ENCODE results near the gene SMYD3.

Gene SMYD3

DNA sequence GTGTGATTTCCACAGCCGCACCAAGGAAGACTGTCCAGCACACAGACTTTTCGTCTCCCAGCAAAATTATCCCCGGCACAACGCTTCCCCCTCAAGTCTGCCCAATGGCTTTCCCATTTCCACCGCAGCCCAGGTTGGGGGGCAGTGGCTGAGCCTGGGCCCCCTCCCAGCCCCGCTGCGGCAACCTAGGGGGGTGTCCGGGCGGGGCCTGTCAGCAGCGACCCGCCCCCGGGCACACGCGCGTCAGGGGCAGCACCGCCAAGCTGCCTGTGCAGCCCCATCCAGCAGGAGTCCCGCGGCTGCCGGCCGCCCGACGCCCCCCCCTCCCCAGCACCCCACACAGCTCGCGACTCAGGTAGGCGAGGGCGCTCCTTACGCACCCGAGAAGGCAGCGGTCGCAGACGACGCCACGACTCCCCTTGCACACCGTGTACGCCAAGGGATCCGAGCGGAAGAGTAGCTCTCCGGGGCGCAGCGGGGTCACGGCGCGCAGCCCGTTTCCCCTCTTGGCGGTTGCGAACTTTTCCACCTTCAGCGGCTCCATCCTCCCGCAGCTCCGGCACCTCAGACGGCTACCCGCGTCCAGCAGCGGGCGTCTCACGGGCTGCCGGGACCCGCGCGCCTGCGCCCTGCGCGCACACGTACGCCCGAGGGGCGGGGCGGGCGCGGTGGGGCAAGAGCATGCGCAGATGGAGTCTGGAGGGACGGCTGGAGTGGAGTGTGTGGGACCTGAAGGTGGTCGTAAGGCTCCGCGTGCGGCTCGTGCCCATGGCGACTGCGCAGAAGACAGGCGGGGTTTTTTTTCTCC lies at the start of gene SMYD3:
TSS of gene SMYD3 (minus strand) at position 606 of the 808 bp plus-strand sequence.
- in situ Hi-C loops (cut with MboI; ENCODE audit: low sequenced_read_pairs), result no loop called here

DNA sequence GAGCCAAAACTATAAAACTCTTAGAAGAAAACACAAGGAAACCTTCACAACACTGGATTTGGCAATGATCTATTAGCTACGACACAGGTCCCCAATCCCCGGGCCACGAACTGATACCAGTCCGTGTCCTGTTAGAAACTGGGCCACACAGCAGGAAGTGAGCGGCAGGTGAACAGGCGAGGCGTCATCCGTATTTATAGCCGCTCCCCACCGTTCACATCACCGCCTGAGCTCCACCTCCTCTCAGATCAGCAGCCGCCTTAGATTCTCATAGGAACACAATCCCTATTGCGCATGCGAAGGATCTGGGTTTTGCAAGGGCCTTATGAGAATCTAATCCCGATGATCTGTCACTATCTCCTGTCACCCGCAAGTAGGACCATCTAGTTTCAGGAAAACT lies 47.1 kb upstream of the SMYD3 start:
- in situ Hi-C loops (cut with MboI; ENCODE audit: low sequenced_read_pairs), result no loop called here

DNA sequence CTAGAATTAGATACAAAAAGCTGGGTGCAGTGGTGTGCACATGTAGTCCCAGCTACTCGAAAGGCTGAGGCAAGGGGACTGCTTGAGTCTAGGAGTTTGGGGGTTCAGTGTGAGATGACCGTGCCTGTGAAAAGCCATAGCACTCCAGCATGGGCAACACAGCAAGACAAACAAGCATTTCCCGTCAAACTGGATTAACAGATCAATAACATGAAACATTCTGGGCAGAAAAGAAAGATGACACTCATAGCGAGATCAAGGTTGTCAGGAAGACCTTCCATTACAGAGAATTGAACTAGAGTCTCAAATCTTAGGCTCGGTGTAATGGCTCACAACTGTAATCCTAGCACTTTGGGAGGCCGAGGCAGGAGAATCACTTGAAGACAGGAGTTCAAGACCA lies 45.0 kb upstream of the SMYD3 start:
- in situ Hi-C loops (cut with MboI; ENCODE audit: low sequenced_read_pairs), result no loop called here

DNA sequence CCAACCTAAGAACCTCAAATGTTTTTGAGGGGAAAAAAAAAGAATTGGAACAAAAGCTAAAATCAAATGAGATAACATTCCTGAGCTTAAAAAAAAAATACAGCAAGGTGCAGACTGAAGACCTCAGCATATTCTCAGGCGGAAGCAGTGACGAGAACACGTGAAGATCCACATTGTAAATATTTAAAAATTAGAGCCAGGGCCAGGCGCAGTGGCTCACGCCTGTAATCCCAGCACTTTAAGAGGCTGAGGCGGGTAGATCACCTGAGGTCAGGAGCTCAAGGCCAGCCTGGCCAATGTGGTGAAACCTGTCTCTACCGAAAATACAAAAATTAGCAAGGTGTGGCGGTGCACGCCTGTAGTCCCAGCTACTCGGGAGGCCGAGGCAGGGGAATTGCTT lies 43.3 kb upstream of the SMYD3 start:
- in situ Hi-C loops (cut with MboI; ENCODE audit: low sequenced_read_pairs), result no loop called here

DNA sequence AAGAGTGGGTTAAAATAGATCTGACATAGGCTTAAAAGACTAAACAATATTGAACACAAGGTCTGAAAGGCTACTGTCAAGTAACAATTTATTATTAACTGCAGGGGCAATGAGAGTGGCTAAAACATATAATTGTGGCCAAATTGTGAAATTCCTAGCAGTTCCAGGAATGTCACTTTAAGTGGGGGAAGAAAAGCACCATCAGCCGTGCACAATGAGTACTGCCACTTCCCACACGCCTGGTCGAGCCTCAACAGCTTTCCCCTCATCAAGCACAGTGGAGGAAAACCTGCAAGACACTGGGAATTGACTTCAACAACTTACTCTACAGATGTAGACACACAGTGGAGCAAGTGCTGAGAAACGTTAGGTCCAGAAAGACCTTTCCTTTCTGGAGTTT lies 42.6 kb upstream of the SMYD3 start:
- in situ Hi-C loops (cut with MboI; ENCODE audit: low sequenced_read_pairs), result no loop called here

DNA sequence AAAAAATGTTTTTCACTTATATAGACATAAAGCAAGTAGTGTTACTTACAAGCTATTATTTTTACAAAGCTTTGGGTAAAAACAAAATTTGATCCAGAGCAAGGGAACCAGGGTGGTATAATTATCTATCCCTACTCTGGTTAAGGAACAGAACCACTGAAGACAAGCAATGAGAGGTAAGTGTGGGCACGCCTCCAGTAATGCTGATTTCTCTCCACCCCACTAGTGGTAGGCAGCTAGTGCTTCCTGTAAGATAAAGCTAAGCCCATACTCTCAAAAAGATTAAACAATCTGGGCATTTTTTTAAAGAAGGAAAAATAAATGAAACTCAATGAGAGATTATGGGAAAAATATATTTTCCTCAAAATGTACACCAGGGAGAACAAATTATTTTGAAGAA lies 36.9 kb upstream of the SMYD3 start:
- in situ Hi-C loops (cut with MboI; ENCODE audit: low sequenced_read_pairs), result no loop called here

DNA sequence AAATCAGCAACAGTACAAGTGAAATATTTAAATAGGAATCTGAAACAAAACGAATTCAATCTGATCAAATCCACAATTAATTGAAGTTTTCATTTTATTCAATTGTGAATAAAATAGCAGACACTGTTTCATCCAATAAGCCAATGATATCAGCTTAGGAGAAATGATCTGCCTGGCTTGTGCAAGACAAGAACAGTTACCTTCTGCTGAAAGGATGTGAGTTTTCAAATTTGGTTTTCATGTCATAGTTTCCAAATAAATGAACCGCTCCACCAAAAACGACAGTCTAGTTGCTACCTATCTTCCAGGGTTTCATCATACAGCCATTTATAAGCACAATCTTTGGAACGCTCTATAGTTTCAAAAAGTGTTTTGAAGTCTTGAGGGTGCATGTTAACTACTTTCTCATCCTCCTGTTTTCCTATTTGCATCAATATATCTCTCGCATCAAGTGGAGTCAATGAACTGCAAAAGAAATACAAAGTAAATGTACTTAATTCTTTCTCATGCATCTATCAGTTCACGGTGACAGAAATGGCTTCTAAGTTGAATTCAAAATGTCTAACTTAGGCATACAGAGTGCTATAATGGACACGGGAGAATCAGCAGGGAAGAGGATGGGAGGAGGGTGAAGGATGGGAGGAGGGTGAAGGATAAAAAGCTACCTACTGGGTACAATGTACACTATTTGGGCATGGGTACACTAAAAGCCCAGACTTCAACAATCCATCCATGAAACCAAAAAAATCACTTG lies 33.8 kb upstream of the SMYD3 start:
- in situ Hi-C loops (cut with MboI; ENCODE audit: low sequenced_read_pairs), result no loop called here

DNA sequence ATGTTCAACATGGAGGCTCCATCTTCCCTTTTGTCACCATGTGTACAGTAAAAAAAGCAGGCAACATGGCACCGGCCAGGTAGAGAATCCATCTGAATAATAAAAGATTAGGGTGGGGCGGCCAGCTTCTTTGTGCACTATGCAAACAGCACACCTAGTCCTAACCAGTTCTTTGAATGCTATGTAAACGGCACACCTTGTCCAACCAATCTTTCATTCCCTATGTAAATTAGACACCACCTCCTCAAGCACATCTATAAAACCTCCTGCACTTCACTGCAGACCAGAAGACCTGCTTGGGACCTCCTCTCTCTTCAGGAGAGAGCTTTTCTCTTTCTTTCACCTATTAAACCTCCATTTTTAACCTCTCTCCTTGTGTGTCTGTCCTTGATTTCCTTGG lies 30.8 kb upstream of the SMYD3 start:
- in situ Hi-C loops (cut with MboI; ENCODE audit: low sequenced_read_pairs), result no loop called here

DNA sequence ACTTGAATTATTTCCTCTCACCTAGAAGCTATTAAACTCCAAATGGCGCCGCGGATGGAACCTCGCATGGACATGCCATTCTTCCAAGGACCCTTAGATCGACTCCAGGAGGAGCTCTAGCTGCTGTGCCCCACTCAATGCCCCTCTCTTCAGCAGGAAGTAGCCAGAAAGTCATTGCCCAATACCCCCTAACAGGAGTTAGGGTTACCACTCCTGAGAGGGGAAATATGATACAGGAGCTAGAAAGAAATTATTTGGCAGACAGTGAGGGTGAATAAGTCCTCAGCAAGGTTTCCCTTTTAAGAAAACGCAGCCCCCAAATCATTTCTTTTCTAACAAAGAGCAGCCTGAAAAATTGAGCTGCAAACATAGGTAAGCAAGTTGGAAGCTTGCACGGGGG lies 30.4 kb upstream of the SMYD3 start:
- in situ Hi-C loops (cut with MboI; ENCODE audit: low sequenced_read_pairs), result no loop called here

DNA sequence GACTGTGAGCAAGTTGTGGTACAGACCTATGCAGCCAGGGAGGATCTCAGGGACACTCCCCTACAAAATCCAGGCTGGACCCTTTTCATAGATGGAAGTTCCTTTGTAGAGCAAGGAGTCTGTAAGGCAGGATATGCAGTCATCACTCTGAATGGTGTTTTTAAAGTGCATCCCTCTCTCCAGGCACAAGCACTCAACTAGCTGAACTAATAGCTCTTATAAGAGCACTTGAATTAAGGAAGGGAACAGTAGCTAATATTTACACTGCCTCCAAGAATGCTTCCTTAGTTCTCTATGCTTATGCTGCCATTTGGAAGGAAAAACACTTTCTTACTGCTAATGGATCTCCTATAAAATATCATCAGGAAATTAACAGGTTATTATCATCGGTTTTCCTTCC lies 27.0 kb upstream of the SMYD3 start:
- in situ Hi-C loops (cut with MboI; ENCODE audit: low sequenced_read_pairs), result no loop called here

DNA sequence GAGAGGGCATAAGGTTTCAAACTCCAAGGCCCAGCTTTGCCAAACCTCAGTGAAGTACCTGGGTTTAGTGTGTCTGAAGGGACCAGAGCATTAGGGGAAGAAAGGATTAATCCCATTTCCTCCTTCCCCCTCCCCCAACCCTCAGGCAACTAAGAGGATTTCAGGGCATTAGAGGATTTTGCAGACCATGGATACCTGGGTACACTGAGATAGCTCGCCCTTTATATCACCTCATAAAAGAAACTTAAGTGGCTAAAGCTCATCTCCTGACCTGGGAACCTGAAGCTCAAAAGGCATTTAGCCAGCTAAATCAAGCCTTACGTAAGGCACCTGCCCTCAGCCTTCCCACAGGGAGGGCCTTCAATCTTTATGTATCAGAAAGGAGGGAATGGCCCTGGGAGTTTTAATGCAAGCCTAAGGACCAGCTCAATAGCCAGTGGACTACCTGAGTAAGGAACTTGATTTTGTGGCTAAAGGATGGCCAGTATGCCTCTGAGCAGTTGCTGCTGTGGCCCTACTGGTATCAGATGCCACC lies 26.4 kb upstream of the SMYD3 start:
- in situ Hi-C loops (cut with MboI; ENCODE audit: low sequenced_read_pairs), result no loop called here

DNA sequence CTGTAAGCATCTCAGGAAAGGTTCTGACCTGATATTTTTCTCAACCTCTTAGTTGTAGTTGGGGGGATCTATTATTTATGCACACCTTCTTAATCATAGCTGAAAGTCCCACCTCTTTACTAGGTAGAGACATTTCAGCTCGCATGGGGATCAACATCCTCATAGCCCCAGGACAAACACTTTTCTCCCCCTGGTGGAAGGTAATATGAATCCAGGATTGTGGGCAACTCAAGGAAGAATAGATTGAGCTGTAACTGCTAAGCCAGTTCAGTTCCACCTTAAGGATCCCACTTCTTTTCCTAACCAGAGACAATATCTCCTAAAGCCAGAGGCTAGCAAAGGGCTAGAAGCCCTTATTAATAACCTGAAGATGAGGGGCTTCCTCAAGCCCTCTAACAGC lies 25.4 kb upstream of the SMYD3 start:
- in situ Hi-C loops (cut with MboI; ENCODE audit: low sequenced_read_pairs), result no loop called here

DNA sequence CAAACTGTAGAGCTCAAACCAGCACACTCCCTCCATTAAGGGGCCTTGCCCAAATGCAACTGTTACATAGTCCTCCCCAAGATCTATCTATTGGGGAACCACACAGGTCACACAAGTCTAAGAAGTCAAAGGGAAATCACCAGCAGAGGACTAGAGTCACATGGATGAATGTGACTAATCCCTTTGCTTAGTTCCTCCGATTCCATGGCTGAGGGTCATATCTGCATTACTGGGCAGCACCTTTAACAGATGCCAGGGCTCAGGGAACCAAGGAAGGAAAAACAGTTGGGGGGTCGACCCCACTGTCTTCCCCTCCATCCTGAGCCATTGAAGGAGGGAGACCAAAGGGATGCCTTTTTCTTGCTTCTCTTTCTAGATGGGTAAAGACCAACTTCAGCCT lies 23.4 kb upstream of the SMYD3 start:
- in situ Hi-C loops (cut with MboI; ENCODE audit: low sequenced_read_pairs), result no loop called here

DNA sequence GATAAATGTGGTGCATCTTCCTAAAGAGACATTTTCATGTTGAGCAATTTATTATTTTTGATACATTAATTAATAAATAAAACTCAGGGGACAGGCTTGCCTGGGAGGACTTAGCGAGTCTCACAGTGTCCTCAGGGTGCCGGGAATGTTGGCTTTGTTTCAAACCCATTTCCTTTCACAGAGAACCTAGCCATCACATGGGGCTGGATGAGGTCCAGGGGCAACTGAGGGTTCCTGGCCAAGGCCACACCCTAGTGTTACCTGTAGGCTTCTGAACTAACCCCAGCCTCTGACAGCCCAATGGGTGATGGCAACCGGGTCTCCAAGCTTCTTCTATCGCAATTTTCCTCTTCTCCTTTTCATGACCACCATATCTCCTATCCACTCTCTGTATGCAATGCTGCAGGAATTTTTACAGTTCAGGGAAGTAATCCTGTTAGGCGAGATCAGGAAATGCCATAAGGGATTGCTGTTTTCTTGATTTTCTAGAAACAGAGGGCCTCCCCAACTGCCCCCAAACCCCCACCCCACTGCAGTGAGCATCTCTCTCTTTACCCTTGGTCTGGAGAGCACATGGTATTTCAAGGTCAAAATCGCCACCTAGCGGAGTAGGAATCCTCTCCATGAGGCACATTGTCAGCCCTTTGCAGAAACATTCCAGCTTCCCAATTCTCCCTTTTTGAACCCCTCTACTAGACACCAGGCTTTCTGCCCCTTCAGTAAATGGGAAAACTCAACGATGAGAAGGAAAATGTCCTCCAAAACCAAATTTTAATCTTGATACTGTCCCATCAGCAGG lies 22.1 kb upstream of the SMYD3 start:
- in situ Hi-C loops (cut with MboI; ENCODE audit: low sequenced_read_pairs), result no loop called here

DNA sequence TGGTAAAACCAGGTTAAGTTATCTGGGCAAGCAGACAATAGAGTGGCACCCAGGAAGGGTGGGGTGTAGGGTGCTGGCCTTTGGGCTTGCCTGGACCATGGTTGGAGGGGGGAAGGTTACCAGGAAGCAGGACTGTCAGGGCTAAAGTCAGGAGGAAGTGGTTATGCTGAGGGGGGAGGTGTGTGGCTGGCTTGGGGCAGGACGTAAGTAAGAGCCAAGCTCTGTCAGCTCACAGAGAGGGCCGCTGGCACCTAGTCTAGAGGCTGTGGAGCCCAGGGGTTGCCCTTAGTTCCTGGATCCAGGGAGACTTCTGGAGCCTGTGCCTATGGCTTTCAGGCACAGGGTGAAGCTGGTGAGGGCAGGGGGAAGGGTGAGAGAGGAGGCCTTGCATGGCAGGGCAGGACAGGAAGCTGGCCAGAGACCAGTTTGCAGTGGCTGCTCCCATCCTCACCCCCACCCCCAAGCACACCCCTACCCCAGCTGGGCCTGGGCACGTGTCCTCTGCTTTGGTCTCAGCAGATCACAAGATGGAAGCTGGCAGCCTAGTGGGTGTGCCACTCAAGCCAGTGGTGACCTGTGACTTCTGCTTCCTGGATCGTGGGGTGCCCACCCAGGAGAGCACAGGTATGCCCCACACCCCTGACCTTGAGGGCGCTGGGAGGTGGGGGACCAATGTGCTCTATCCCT lies 20.5 kb upstream of the SMYD3 start:
- in situ Hi-C loops (cut with MboI; ENCODE audit: low sequenced_read_pairs), result no loop called here

DNA sequence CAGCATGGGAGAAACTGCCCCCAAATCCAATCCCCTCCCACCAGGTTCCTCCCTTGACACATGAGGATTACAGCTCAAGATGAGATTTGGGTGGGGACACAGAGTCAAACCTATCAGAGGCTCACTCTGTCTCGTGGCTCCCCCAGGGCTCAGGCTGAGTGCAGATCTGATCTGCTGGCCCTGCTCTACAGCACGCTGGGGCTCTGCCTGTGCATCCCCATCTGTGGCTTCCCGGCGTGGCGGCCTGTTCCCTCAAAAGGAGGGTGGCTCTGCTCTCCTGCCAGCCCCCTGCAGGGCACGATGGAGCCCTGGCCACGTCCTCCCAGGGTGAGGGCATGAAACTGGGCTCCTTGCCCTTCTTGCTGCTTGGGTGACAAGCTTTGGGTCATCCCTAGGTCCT lies 19.8 kb upstream of the SMYD3 start:
- in situ Hi-C loops (cut with MboI; ENCODE audit: low sequenced_read_pairs), result no loop called here

DNA sequence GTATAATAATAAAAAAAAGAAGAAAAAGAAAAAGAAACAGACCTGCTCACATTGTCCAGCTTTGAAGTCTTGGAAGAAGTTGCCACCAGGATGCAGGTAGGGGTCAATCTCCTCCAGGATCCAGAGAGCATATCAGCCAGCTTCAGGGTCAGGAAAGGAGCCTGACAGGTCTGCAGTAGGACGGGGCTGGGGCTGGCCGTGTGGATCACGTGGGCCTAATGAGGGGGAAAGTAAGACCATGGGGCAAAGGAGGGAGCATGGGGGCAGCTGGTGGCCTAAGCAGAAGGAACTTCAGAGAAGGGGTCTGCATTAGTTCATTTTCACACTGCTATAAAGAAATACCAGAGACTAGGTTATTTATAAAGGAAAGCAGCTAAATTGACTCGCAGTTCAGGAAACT lies 19.3 kb upstream of the SMYD3 start:
- in situ Hi-C loops (cut with MboI; ENCODE audit: low sequenced_read_pairs), result no loop called here

DNA sequence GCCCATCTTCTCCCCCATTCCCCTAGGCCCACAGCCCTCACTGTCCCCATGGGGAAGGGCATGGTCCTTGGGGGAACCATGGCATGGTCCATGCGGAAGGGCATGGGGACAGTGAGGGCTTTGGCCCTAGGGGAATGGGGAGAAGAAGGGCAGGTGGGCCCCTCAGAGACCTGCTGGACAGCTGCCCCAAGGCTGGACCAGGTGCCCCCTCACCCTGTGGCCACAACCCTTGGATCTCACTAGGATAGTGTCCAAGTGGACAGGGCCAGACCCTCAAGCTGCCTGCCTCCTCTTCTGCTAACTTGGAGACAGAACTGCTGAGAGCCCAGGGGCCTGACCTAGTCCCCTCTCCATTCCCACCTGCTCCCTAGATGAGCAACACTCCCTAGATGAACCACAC lies 12.4 kb upstream of the SMYD3 start:
- in situ Hi-C loops (cut with MboI; ENCODE audit: low sequenced_read_pairs), result no loop called here

DNA sequence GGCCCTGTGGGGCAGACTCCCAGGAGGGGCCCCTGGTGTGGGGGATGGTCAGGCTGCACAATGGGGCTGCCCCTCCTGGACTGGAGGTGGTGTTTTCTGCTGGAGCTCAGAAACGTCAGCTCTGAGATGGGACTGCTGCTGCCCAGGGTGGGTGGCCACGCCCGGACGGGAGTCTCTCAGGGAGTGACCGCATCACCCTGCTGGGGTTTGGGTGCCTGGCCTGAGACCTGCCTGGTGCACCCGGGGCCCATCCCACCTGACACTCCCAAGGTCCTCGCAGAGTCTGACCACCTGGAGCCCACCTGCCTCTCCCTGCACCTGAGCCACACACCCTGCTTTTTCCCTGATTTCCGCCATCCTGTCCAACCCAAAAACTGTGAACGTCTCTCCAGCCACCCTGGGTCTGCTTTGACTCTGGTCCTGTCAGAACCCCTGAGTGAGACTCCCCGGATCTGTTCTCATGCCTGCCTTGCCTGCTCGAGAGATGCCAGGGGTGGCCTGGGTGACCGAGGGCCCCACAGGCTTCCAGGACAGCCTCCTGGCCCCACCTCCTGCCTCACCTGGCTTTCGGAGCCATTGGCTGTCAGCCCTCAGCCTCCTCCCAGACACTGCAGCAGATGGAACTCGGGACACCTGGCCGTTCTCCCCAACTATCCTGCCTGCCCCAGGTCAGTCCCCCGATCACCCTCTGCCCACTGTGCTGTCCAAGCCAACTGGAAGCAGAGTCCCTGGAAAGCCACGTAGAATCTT lies 11.6 kb upstream of the SMYD3 start:
- in situ Hi-C loops (cut with MboI; ENCODE audit: low sequenced_read_pairs), result no loop called here

DNA sequence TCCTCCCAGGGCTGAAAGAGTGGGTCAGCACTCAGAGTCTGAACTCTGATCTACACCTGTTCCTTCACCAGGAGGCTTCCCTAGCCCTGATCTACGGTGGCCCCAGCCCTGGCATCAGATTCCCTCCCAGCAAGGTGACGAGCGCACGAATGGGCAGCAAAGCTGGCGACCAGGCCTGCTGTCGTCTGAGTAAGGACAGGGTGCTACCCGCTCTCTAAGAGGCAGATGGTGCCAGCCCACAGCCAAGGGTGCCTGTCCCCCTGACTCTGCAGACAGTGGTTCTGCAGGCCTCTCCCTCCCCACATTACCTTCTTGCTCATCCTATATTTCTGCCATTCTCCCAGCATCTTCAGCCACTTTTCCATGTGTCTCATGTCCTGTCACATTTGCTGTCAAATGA lies 10.3 kb upstream of the SMYD3 start:
- in situ Hi-C loops (cut with MboI; ENCODE audit: low sequenced_read_pairs), result no loop called here

All from hTERT RPE-1 (cell line).